Measurements from ENCODE around the gene SLC25A22.
A peak's percentile ranks its signal among the peaks of the same experiment; 100 is the strongest.

Gene SLC25A22

GRCh38 chr11:776263-776560 lies 21.9 kb downstream of the SLC25A22 start:
- peak overlapping the region; percentile 77 for H3K4me3 ChIP-seq (ENCODE audit: low read depth, low read length)
- in situ Hi-C loops (cut with HindIII; ENCODE audit: low sequenced_read_pairs), result no loop called here
- DNase-seq (ENCODE audit: low read depth, low spot score), result no peak
- TF ChIP-seq CTCF (IDR thresholded peaks at IDR 0.05; ENCODE audit: low read depth, low read length), result no peak

- no peak for TF ChIP-seq CTCF (IDR thresholded peaks at IDR 0.05; ENCODE audit: low read depth, low read length)
- DNase-seq (ENCODE audit: low read depth, low spot score), result peak; percentile 39
- peak overlapping the region; percentile 12 for H3K4me3 ChIP-seq (ENCODE audit: low read depth, low read length)
- in situ Hi-C loops (cut with HindIII; ENCODE audit: low sequenced_read_pairs), result no loop called here
These were observed 23.0 kb downstream of the SLC25A22 start for GRCh38 chr11:774873-775592.

GRCh38 chr11:773830-774229 lies 24.3 kb downstream of the SLC25A22 start:
- TF ChIP-seq CTCF (IDR thresholded peaks at IDR 0.05; ENCODE audit: low read depth, low read length), result no peak
- DNase-seq (ENCODE audit: low read depth, low spot score), result no peak
- in situ Hi-C loops (cut with HindIII; ENCODE audit: low sequenced_read_pairs), result no loop called here
- H3K4me3 ChIP-seq (ENCODE audit: low read depth, low read length), result no peak overlapping the region

DNA sequence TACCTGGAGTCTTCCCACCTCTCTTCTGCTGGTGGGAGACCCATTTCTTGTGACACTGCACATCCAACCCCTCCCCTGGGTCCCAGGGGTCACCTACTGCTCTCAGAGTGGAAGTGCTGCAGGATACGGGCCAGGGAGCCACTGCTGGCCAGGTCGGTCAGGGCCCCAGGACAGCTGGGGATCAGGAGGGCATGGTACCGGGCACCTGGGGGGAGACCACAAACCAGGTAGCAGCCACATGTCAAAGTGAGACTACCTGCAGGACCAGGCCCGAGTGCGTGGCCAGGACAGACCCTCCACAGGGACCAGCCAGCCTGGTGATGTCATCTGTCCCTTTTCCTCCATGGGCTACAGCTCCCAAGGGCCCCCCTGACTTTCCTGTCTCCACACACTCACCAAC lies 24.7 kb downstream of the SLC25A22 start:
- in situ Hi-C loops (cut with HindIII; ENCODE audit: low sequenced_read_pairs), result no loop called here
- DNase-seq (ENCODE audit: low read depth, low spot score), result no peak
- no peak for TF ChIP-seq CTCF (IDR thresholded peaks at IDR 0.05; ENCODE audit: low read depth, low read length)
- no peak overlapping the region for H3K4me3 ChIP-seq (ENCODE audit: low read depth, low read length)

DNA sequence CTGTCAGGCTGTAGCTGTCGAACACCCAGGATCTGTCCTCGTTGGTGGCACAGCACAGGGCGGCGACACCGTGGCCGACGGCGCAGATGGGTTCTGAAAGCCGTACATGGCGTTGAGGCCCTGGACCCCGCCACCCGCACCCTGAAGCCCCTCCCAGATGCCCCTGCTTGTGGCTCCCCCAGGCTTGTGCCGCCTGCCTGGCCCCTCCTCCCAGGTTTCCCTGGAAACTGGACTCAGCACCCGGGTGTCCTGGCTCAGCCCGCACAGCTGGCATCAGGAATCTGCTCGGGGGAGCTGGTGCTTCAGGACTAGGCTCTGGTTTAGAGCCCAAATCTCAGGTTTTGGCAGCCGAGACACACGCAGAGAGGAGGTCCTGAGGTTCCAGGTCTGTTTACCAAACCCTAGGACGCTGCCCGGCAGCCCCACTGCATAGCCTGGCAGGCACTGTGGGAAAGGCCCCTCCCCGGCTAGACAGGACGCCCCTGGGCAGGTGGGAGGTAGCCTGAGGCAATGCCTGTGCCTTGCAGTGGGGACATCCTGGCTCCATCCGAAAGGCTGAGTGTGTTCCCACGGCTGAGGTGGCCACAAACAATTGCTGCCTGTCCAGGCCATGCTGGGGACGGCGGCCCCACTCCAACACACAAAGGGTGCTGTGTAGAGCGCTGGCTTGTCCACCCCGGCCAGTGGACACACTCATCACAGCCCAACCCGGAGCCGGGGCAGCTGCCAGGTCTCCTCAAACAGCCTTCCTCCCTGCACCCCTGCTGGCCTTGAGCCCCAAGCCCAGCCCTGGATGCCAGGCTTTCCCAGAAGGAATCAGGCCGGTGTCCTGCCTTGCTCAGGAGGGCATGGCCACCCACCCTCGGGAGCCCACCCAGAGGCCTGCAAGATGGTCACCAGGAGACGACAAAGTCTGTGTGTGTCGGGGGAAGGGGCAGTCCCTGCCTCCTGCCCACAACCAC lies 25.4 kb downstream of the SLC25A22 start:
- no peak for DNase-seq (ENCODE audit: low read depth, low spot score)
- in situ Hi-C loops (cut with HindIII; ENCODE audit: low sequenced_read_pairs), result no loop called here
- H3K4me3 ChIP-seq (ENCODE audit: low read depth, low read length), result no peak overlapping the region
- TF ChIP-seq CTCF (IDR thresholded peaks at IDR 0.05; ENCODE audit: low read depth, low read length), result no peak

GRCh38 chr11:771617-772204 lies 26.4 kb downstream of the SLC25A22 start:
- no peak for TF ChIP-seq CTCF (IDR thresholded peaks at IDR 0.05; ENCODE audit: low read depth, low read length)
- no peak for DNase-seq (ENCODE audit: low read depth, low spot score)
- in situ Hi-C loops (cut with HindIII; ENCODE audit: low sequenced_read_pairs), result no loop called here
- H3K4me3 ChIP-seq (ENCODE audit: low read depth, low read length), result no peak overlapping the region
